Bronchial epithelial cell (primary cell): Measurements from ENCODE around the gene ZDHHC24. TPM values are rescaled to one million over a fixed set of nuclear protein-coding genes. Genes with fewer than 3 reads are reported as not detected.
"Not testable (repeated sequence)": the region's sequence is repeated elsewhere in the genome, so short reads cannot be mapped to it uniquely, and the experiment has no call there.

Source experiments
- DNase-seq: peaks from one replicate; pipeline ENCODE4 v3.0.0-alpha.2; 2010; ENCODE audit warnings: low read depth
- FAIRE-seq: peaks from 2 replicates; lab custom pipeline; 2011; peaks lifted over from hg19 to GRCh38; lab: Jason Lieb, UNC
- H3K27me3 ChIP-seq: 2 replicates; pipeline ENCODE4 v1.5.1; 2011; ENCODE audit warnings: low read length; ENCODE audit not compliant: control insufficient read depth, insufficient read depth
- H3K36me3 ChIP-seq: 2 replicates; pipeline ENCODE4 v1.5.1; 2011; ENCODE audit warnings: low read length; ENCODE audit not compliant: control insufficient read depth, insufficient read depth
- H3K4me3 ChIP-seq: 2 replicates; pipeline ENCODE4 v1.5.1; 2011; ENCODE audit warnings: mild to moderate bottlenecking, low read depth, low read length, control low read depth
- total RNA-seq: library from RNA; depleted of rRNA; stranded (reverse); fragments of >200 nt; gene quantifications from 2 replicates; pipeline ENCODE4 v1.2.1, GENCODE V29; 2014
- TF ChIP-seq, protein P1 (sequence below): IDR thresholded peaks from 2 replicates; pipeline ENCODE4 v1.5.1; 2011; ENCODE audit warnings: mild to moderate bottlenecking, moderate library complexity, low read length, control low read depth, inconsistent platforms; ENCODE audit not compliant: insufficient read depth, severe bottlenecking

ZDHHC24 gene
- total RNA-seq, 1 donor from 2014 or later: 8.4 TPM

- TF ChIP-seq, protein P1, sequence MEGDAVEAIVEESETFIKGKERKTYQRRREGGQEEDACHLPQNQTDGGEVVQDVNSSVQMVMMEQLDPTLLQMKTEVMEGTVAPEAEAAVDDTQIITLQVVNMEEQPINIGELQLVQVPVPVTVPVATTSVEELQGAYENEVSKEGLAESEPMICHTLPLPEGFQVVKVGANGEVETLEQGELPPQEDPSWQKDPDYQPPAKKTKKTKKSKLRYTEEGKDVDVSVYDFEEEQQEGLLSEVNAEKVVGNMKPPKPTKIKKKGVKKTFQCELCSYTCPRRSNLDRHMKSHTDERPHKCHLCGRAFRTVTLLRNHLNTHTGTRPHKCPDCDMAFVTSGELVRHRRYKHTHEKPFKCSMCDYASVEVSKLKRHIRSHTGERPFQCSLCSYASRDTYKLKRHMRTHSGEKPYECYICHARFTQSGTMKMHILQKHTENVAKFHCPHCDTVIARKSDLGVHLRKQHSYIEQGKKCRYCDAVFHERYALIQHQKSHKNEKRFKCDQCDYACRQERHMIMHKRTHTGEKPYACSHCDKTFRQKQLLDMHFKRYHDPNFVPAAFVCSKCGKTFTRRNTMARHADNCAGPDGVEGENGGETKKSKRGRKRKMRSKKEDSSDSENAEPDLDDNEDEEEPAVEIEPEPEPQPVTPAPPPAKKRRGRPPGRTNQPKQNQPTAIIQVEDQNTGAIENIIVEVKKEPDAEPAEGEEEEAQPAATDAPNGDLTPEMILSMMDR: no peak
- DNase-seq (no peak), FAIRE-seq (no peak)
- no peak overlapping the region for H3K4me3 ChIP-seq
- H3K36me3 ChIP-seq: no peaks in the 10 kb centered on the region
- no peaks in the 10 kb centered on the region for H3K27me3 ChIP-seq
Observed at GRCh38 chr11:66591175-66591574, 45.3 kb upstream of the ZDHHC24 start.

- no peaks in the 10 kb centered on the region for H3K27me3 ChIP-seq
- FAIRE-seq: no peak
- H3K36me3 ChIP-seq: no peaks in the 10 kb centered on the region
- TF ChIP-seq, protein P1: no peak
- no peak for DNase-seq
- no peak overlapping the region for H3K4me3 ChIP-seq
Observed at GRCh38 chr11:66589996-66590675, 44.3 kb upstream of the ZDHHC24 start.

DNA sequence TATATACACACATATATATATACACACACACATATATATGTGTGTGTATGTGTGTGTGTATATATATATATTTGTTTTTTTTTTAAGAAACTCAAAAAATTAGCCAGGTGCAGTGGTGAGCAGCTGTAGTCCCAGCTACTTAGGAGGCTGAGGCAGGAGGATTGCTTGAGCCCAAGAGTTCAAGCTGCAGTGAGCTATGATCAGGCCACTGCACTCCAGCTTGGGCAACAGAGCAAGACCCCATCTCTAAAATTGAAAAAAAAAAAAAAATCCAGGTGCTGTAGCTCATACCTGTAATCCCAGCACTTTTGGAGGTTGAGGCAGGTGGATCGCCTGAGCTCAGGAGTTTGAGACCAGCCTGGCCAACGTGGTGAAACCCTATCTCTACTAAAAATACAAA is 43.5 kb upstream of the ZDHHC24 start:
- not testable (repeated sequence) for FAIRE-seq, DNase-seq, H3K4me3 ChIP-seq, H3K36me3 ChIP-seq, H3K27me3 ChIP-seq

GRCh38 chr11:66586136-66586535 is 40.3 kb upstream of the ZDHHC24 start:
- Histone ChIP-seq H3K4me3 (no peak overlapping the region), H3K36me3 (no peaks in the 10 kb centered on the region), H3K27me3 (no peaks in the 10 kb centered on the region)
- TF ChIP-seq, protein P1: no peak
- FAIRE-seq (no peak), DNase-seq (no peak)

- not testable (repeated sequence) for H3K4me3 ChIP-seq, H3K27me3 ChIP-seq, DNase-seq, FAIRE-seq, H3K36me3 ChIP-seq
Observed at GRCh38 chr11:66585447-66585846, 39.6 kb upstream of the ZDHHC24 start.

GRCh38 chr11:66582565-66583147 is 36.8 kb upstream of the ZDHHC24 start:
- FAIRE-seq, H3K4me3 ChIP-seq, H3K36me3 ChIP-seq, DNase-seq, H3K27me3 ChIP-seq: not testable (repeated sequence)

- Histone ChIP-seq H3K27me3 (no peaks in the 10 kb centered on the region), H3K36me3 (no peaks in the 10 kb centered on the region), H3K4me3 (no peak overlapping the region)
- DNase-seq: no peak
- TF ChIP-seq, protein P1: no peak
- no peak for FAIRE-seq
Observed at GRCh38 chr11:66581261-66581660, 35.4 kb upstream of the ZDHHC24 start.
